AG04449 (cell line): ENCODE results near the gene ANXA1.

Experiments
- CTCF ChIA-PET: fragments of 350-600 bp; formaldehyde crosslinking; extraction: SDS; loops from one replicate; lab custom pipeline; 2021; ENCODE audit warnings: antibody characterized with exemption; lab: Yijun Ruan, JAX
- POLR2A ChIA-PET: fragments of 400-600, 350-600 bp; formaldehyde crosslinking; extraction: SDS; loops from one replicate; lab custom pipeline; 2020; ENCODE audit warnings: antibody characterized with exemption, inconsistent platforms; lab: Yijun Ruan, JAX
- DNase-seq: peaks from one replicate; pipeline ENCODE4 v3.0.0-alpha.2; 2010; ENCODE audit warnings: low read depth, low spot score
- H3K4me3 ChIP-seq: 2 replicates; pipeline ENCODE4 v1.5.1; 2011; ENCODE audit warnings: low read depth, mild to moderate bottlenecking, control low read depth, low read length
- TF ChIP-seq, protein P1 (sequence below): IDR thresholded peaks from one replicate; pipeline ENCODE4 v1.5.1; 2011; ENCODE audit warnings: mild to moderate bottlenecking, moderate library complexity, low read length, control low read depth, inconsistent platforms; ENCODE audit not compliant: insufficient read depth; ENCODE audit errors: missing control alignments

ANXA1 gene

DNA sequence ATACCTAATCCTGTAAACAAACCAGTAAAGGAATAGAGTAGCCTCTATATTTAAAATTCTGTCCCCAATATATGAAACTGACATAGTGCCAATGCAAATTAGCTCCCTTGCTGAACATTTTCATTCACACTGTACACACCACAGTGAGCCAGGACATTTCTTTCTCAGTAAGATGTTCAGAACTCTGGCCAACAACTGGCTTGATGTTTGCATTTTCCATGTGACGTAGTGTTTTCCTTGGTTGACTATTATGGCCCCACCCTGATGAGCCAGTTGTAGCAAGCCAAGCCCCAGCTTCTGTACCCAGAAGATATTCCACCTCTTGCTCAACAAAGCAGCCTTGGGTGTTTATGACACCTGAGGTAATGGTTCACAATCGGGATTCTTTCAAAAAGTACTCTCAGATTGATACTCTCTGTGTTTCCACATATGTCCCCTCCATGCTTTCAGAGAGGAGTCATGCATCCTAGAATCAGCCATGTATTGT lies 17.7 kb upstream of the ANXA1 start:
- POLR2A ChIA-PET: no interaction called here
- TF ChIP-seq, protein P1, sequence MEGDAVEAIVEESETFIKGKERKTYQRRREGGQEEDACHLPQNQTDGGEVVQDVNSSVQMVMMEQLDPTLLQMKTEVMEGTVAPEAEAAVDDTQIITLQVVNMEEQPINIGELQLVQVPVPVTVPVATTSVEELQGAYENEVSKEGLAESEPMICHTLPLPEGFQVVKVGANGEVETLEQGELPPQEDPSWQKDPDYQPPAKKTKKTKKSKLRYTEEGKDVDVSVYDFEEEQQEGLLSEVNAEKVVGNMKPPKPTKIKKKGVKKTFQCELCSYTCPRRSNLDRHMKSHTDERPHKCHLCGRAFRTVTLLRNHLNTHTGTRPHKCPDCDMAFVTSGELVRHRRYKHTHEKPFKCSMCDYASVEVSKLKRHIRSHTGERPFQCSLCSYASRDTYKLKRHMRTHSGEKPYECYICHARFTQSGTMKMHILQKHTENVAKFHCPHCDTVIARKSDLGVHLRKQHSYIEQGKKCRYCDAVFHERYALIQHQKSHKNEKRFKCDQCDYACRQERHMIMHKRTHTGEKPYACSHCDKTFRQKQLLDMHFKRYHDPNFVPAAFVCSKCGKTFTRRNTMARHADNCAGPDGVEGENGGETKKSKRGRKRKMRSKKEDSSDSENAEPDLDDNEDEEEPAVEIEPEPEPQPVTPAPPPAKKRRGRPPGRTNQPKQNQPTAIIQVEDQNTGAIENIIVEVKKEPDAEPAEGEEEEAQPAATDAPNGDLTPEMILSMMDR: no peak
- no peak for DNase-seq
- CTCF ChIA-PET: interaction anchor here (1.1 kb wide), 1 partner anchor 15 kb away, joined by 4 read pairs; no protein-coding TSS in a partner anchor
- H3K4me3 ChIP-seq: no peak overlapping the region

DNA sequence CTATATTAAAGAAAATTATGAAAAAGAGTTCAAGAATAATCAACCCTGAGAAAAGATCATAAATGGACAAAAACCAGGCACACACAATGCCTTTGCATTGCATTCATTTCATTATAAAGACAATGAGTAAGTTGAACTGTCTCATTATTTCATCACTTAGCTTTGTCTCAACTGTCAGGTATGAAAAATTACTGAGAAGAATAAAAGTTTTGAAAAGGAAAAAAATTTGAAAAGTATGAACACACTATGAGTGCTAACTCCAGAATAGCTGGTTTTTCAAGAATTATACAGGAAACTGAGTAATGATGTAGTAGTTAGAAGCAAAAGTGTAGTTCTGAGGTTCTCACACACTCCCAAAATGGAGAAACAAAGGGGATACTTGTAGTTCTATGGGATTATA lies 16.3 kb upstream of the ANXA1 start:
- TF ChIP-seq, protein P1: no peak
- no peak for DNase-seq
- ChIA-PET POLR2A (no interaction called here), CTCF (interaction anchor here (0.9 to 1.2 kb wide), 4 partner anchors 9 to 46 kb away, joined by 3 read pairs; no protein-coding TSS in a partner anchor)
- no peak overlapping the region for H3K4me3 ChIP-seq

DNA sequence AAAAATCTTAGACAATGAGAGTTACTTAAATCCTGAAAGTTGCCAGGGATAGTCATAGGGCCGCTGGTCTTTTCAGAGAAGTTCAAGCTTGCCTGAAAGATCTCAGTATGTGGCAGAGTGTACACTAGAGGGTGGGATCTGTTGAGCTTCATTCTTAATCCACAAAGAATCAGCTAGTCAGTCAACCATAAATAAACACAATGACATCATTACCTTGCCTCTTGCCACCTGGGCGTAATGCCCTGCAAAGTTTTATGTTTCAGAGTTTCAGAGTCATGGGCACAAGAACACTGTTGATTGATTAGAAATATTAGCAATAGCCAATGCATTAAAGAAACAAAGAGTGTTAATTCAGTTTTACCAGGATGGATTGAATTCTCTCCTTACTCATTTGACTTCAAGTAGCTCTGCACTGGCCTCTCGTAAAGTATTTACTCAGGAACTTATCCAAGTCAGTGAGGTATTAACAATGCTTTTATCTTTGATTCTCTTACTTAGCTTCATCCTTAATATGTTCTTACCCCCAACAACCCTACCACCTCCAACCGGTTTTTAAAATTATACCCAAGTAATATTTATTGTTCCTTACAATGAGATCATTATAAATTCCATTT lies 14.3 kb upstream of the ANXA1 start:
- TF ChIP-seq, protein P1: no peak
- ChIA-PET POLR2A (no interaction called here), CTCF (interaction anchor here (1.0 to 1.6 kb wide), 4 partner anchors 14 to 115 kb away, joined by 3 read pairs; no protein-coding TSS in a partner anchor)
- H3K4me3 ChIP-seq: no peak overlapping the region
- DNase-seq: no peak

DNA sequence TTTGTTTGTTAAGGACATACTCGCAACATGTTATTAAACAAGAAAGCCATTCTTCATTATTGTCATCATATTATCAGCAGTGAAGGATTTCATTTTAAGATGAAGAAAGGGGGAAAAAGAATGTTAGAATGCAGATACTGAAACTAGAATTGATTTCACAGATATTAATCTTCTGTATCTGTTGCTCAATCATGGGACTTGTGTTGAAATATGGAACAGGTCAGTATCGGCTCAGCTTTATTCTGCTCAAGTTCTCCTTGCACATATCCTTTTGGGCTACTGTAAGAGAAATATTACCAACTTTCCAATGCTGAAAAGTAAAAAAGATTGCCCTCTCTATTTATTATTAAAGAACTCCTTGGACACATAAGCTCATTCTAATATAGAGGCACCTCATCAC lies 13.8 kb upstream of the ANXA1 start:
- TF ChIP-seq, protein P1: no peak
- ChIA-PET CTCF (interaction anchor here (1.0 to 1.6 kb wide), 4 partner anchors 15 to 115 kb away, joined by 3 read pairs; no protein-coding TSS in a partner anchor), POLR2A (no interaction called here)
- no peak overlapping the region for H3K4me3 ChIP-seq
- no peak for DNase-seq

DNA sequence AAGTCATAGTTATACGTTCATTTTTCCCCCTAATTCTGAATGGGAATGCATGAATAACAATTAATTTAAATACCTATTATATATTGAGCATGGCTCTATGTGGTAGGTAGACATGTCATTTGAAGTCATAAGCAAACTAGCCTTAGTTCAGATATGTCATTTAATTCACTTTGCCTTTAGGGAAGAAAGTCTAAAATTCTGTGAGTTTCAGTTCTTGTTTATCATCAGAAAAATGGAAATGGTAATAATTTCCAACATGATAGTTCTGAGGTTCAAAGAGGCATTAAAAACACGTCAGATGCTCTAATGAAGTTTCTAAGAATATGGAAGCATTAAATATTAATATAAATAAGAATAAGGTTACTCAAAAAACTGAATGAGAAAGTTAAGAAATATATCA lies 13.1 kb upstream of the ANXA1 start:
- CTCF ChIA-PET: interaction anchor here (1.6 kb wide), 1 partner anchor 116 kb away, joined by 3 read pairs; no protein-coding TSS in a partner anchor
- no peak overlapping the region for H3K4me3 ChIP-seq

DNA sequence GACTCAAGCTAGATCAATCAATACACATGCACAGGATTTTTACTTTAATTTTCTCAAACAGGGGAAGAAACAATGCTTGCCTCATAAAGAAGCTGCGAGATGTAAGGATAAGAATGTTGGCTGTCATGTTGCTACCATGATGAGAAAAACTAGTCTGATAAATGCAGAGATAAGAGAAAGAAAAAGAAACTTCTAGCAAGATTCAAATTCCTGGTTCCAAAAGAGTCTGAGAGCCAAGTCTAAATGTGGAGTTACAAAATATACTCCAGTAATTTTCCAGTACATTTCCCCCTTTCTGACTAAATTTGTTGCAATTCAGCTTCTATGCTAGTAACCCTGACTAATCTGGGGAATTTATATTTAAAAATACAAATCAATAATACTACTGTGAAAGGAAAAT lies 10.4 kb upstream of the ANXA1 start:
- DNase-seq: no peak
- no peak overlapping the region for H3K4me3 ChIP-seq
- TF ChIP-seq, protein P1: no peak
- ChIA-PET POLR2A (no interaction called here), CTCF (interaction anchor here (1.1 kb wide), 1 partner anchor 34 kb away, joined by 5 read pairs; no protein-coding TSS in a partner anchor)

More for the DNA sequence above, 13.1 kb upstream of the ANXA1 start:
- POLR2A ChIA-PET: no interaction called here
- DNase-seq: no peak
- TF ChIP-seq, protein P1: no peak
